GM12891 (cell line): ENCODE results near the gene GPR180.
"Not testable (repeated sequence)": the region's sequence is repeated elsewhere in the genome, so short reads cannot be mapped to it uniquely, and the experiment has no call there.

Source experiments
- DNase-seq: peaks from one replicate; pipeline ENCODE4 v3.0.0; 2011; ENCODE audit warnings: low spot score; ENCODE audit not compliant: insufficient read length
- FAIRE-seq: peaks from 2 replicates; lab custom pipeline; 2011; peaks lifted over from hg19 to GRCh38; lab: Jason Lieb, UNC
- PAX5 ChIP-seq: IDR thresholded peaks from 2 replicates; pipeline ENCODE4 v1.6.1; 2011; ENCODE audit warnings: low read length, moderate library complexity, mild to moderate bottlenecking; ENCODE audit not compliant: insufficient read depth, severe bottlenecking
- POLR2A ChIP-seq: IDR thresholded peaks from 2 replicates; pipeline ENCODE4 v1.6.1; 2011; ENCODE audit warnings: low read depth, low read length, control low read depth
- POLR2AphosphoS5 ChIP-seq: IDR thresholded peaks from 2 replicates; pipeline ENCODE4 v1.6.1; 2011; ENCODE audit warnings: low read depth, low read length, control low read depth
- POU2F2 ChIP-seq: IDR thresholded peaks from 2 replicates; pipeline ENCODE4 v1.6.1; 2011; ENCODE audit warnings: low read depth, mild to moderate bottlenecking, control low read depth, low read length, moderate library complexity
- SPI1 ChIP-seq: IDR thresholded peaks from 2 replicates; pipeline ENCODE4 v1.6.1; 2011; ENCODE audit warnings: low read depth, low read length, control low read depth
- TAF1 ChIP-seq: IDR thresholded peaks from 2 replicates; pipeline ENCODE4 v1.6.1; 2011; ENCODE audit warnings: low read depth, low read length, control low read depth

GPR180 gene

DNA sequence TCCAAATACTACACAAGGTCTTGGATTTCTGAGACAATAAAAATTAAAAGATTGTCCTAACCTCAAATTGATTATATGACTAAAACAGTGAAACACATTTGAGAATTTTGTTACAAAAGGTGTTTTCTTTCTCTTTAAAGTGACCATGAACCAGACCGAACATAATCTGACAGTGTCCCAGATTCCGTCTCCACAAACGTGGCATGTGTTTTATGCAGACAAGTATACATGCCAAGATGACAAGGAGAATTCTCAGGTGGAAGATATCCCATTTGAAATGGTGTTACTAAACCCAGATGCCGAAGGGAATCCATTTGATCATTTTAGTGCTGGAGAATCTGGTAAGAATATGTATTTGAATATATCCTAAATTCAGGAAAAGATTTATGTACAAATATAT, 10.4 kb downstream of the GPR180 start:
- FAIRE-seq (no peak), DNase-seq (no peak)
- TF ChIP-seq TAF1 (no peak), POU2F2 (no peak), POLR2A (no peak), SPI1 (no peak), PAX5 (no peak), POLR2AphosphoS5 (no peak)

DNA sequence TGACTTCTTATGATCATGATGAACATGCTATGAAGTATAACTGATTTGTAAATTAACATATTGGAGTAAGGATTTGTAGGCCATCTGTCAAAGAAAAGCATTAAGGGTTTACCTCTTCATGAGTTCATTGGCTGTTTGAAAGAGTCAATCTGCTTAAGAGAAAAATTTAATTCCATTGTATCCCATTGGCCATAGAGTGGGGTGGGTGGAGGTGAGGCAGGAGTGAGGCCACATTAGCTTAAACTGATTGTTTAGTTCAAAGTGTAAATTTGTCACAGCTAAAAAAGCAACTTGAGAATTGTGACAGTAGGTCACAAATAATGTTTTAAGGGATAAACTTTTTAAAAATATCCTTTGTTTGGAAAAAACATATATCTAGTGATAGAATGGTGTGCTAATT, 11.4 kb downstream of the GPR180 start:
- DNase-seq (no peak), FAIRE-seq (no peak)
- TF ChIP-seq PAX5 = no peak
- TF ChIP-seq POU2F2 = no peak
- no peak for TF ChIP-seq POLR2A
- TF ChIP-seq TAF1 = no peak
- TF ChIP-seq POLR2AphosphoS5 = no peak
- TF ChIP-seq SPI1 = no peak

DNA sequence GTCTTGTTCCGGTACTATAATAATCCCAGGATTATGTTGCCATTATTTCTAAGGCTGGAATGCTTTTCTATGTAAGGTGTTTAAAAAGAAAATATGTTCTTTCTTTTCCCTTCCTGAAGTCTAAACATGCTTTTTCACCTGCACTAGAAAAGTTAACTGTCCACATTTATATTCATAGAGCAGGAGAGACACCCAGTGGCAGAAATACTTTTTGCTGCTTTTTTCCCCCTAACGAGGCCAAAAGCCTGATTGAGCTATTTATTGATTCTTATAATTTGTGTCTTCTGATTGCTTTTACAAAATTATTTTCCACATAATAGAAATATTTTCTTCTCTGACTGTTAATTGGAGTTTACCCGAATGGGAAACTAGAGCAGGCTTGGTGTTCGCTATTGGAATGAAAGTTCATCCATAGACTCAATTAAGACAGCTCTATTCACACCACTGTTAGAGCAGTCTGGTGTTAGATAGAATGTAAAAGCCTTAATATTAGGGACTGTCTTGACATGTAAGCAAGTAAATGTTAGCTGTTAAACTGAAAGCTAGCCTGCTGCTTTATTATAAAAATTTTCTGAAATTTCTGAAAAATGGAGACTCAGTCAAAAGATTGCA, 15.8 kb downstream of the GPR180 start:
- TF ChIP-seq SPI1 = no peak
- TF ChIP-seq TAF1 = no peak
- no peak for TF ChIP-seq POLR2A
- no peak for TF ChIP-seq POU2F2
- no peak for TF ChIP-seq POLR2AphosphoS5
- no peak for TF ChIP-seq PAX5
- DNase-seq (no peak), FAIRE-seq (peak; percentile 58)

DNA sequence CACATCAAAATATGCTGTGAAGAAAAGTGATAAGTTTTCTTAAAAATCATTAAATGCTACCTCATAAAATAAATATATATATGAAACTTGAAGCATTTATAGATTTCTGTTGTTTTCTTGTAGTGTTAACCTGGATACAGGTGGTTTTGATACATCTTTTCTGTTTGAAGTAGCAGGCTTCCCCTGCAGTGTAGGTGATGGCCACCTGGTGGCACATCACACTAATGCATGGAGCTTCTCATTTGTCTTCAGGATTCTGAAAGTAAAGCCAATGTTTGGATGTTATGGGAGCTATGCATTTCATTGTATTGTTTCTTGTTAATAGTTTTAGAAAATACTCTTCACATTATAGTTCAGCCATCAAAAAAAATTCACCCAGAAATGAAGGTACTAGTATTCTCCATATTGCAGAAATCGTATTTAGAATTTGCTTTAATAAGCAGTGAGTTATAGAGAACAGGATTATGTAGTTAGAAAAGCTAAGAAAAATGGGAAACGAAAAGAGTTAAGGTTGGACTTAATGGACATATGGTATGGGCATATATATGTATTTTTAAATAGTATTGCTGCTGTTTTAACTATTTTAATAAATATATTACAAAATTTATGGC, 18.7 kb downstream of the GPR180 start:
- FAIRE-seq (peak; percentile 9), DNase-seq (no peak)
- TF ChIP-seq SPI1 (no peak), PAX5 (no peak), POU2F2 (no peak)

DNA sequence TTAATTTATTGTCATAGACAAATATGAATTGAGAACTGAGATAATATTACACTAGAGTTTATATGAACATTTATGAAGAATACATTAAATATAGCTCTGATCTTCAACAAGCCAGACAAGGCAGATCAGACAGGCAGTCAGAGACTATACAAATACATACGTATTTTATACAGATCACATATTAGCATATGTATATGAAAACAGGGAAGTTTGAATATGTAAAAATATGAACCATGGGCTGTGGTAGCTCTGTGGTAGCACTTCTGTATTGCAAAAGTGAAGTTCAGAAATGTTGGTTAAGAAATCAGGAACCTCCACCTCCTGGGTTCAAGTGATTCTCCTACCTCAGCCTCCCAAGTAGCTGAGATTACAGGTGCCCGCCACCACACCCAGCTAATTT, 20.7 kb downstream of the GPR180 start:
- no peak for FAIRE-seq
- DNase-seq = no peak
- TF ChIP-seq POU2F2 (no peak), POLR2AphosphoS5 (no peak), PAX5 (no peak), POLR2A (no peak), SPI1 (no peak)

DNA sequence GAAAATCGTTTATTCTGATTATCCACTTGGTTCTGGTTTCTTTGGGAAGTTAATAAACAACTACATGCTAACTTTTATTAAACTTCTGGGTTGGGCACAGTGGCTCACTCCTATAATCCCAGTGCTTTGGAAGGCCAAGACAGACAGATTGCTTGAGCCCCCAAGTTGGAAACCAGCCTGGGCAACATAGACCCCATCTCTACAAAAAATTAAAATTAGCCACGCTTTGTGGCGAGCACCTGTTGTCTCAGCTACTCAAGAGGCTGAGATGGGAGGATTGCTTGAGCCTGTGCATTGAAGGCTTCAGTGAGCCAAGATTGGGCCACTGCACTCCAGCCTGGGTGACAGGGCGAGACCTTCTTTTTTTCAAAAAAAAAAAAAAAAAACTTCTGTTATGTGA, 21.7 kb downstream of the GPR180 start:
- DNase-seq (no peak), FAIRE-seq (no peak)
- no peak for TF ChIP-seq POLR2A
- no peak for TF ChIP-seq TAF1
- TF ChIP-seq PAX5 = no peak
- TF ChIP-seq POLR2AphosphoS5 = no peak
- TF ChIP-seq POU2F2 = no peak
- TF ChIP-seq SPI1 = no peak

DNA sequence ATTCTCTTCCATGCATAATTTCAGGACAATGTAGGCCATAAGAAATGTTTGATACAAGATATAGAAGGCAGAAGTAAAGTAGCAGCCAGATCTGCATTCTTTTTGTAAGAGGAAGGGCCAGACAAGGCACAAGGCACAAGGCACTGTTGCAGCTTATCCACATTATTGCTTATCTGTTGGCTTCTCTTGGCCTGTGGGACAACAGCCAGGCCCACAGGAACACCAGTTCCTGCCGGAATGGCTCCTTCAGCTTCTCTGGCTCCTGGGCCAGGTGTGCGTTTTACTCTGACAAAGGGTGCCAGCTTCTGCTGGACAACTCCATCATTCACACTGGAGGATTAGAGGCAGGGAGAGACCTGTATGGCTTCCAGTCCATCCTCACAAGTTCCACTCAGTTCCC, 29.2 kb downstream of the GPR180 start:
- no peak for TF ChIP-seq POU2F2
- no peak for TF ChIP-seq TAF1
- TF ChIP-seq POLR2AphosphoS5 = no peak
- no peak for DNase-seq
- no peak for FAIRE-seq

DNA sequence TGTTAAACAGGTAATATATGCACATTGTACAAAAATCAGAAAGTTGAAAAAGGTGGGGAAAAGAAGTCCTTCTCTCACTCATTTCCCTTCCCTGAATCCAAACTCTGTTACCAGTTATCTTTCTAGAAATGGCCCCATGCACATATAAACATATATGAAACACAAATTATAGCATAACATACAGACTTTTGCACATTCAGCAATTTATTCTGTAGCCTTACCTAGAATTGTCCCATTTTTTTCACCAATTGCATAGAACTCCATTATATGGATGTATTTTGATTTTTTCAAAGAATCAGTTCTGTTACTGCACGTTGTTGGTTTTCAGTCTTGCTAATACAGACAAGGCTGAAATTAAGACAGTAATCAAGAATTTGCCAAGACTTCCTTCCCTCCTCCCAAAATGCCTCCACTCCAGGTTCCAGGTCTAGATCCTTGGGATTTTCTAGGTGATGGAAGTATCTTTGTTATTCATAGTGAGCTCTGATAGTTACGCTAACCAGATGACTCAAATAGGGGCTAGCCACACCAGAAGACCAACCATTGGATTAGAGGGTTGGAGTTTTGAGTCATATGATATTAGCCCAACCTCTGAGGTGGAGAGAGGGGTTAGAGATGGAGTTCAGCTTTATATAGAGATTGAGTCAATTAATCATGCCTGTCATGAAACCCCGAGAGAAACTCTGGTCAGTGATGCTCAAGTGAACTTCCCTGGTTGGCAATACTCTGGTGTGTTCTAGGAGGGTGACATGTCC, 30.7 kb downstream of the GPR180 start:
- FAIRE-seq (no peak), DNase-seq (no peak)
- TF ChIP-seq PAX5 = no peak
- no peak for TF ChIP-seq POLR2A

DNA sequence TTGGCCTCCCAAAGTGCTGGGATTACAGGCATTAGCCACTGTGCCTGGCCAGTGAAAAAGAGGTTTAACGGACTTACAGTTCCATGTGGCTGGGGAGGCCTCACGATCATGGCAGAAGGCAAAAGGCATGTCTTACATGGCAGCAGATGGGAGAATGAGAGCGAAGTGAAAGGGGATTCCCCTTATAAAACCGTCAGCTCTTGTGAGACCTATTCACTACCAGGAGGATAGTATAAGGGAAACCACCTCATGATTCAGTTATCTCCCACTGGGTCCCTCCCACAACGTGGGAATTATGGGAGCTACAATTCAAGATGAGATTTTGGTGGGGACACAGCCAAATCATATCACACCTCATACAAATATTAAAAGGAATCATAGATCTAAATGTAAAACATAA, 34.4 kb downstream of the GPR180 start:
- not testable (repeated sequence) for FAIRE-seq, DNase-seq

DNA sequence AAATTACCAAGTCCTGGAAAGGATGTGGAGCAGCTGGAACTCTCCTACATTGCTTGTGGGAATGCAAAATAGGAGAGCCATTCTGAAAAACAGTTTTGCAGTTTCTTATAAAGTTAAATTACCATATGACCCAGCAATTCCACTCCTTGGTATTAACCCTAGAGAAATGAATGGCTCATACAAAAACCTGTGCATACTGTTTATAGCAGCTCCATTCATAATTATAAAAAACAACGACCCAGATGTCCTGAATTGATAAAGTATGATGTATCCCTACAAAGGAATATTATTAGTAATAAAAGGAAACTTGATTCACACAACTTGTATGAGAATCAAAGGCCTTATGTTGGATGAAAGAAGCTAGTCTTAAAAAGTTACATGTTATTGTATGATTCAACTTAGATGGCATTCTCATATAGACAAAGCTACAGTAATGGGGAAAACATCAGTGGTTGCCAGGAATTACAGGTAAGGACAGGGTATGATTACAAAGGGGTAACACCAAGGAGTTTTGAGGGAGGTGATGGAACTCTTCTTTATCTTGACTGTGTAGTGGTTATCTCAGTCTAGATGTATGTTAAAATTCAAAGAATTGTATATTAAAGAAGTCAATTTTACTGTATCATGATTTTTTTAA, 35.4 kb downstream of the GPR180 start:
- no peak for DNase-seq
- TF ChIP-seq SPI1 (no peak), PAX5 (no peak), POLR2AphosphoS5 (no peak), TAF1 (no peak), POLR2A (no peak), POU2F2 (no peak)
- FAIRE-seq = no peak

DNA sequence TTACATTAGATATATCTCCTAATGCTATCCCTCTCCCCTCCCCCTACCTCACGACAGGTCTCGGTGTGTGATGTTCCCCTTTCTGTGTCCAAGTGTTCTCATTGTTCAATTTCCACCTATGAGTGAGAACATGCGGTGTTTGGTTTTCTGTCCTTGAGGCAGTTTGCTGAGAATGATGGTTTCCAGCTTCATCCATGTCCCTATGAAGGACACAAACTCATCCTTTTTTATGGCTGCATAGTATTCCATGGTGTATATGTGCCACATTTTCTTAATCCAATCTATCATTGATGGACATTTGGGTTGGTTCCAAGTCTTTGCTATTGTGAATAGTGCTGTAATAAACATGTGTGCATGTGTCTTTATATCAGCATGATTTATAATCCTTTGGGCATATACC, 36.0 kb downstream of the GPR180 start:
- not testable (repeated sequence) for FAIRE-seq, DNase-seq
